Astrocyte (in vitro differentiated cells and primary cell): ENCODE results near the gene ARNT2. TPM values are rescaled to one million over a fixed set of nuclear protein-coding genes. Genes with fewer than 3 reads are reported as not detected.
A peak's percentile ranks its signal among the peaks of the same experiment; 100 is the strongest.

ENCODE experiments used
- DNase-seq: peaks from one replicate; pipeline ENCODE4 v3.0.0-alpha.2; 2010; ENCODE audit warnings: low read depth
- FAIRE-seq: peaks from 2 replicates; lab custom pipeline; 2011; peaks lifted over from hg19 to GRCh38; lab: Jason Lieb, UNC
- H2AFZ ChIP-seq: 2 replicates; pipeline ENCODE4 v1.6.0; 2012; ENCODE audit warnings: low read depth, low read length, inconsistent platforms
- H3K27ac ChIP-seq: 2 replicates; pipeline ENCODE4 v1.5.1; 2011; ENCODE audit warnings: low read depth, low read length, inconsistent platforms
- H3K27me3 ChIP-seq: 2 replicates; pipeline ENCODE4 v1.6.0; 2011; ENCODE audit warnings: low read length, inconsistent platforms; ENCODE audit not compliant: insufficient read depth
- H3K36me3 ChIP-seq: 2 replicates; pipeline ENCODE4 v1.5.1; 2011; ENCODE audit warnings: low read length, inconsistent platforms; ENCODE audit not compliant: insufficient read depth
- H3K4me1 ChIP-seq: 2 replicates; pipeline ENCODE4 v1.5.1; 2011; ENCODE audit warnings: low read length, inconsistent platforms; ENCODE audit not compliant: insufficient read depth
- H3K4me2 ChIP-seq: 2 replicates; pipeline ENCODE4 v1.6.0; 2012; ENCODE audit warnings: low read length, inconsistent platforms
- H3K4me3 ChIP-seq: 2 replicates; pipeline ENCODE4 v1.5.1; 2011; ENCODE audit warnings: low read depth, mild to moderate bottlenecking, low read length, inconsistent platforms; ENCODE audit not compliant: insufficient read depth
- H3K79me2 ChIP-seq: 2 replicates; pipeline ENCODE4 v1.6.0; 2012; ENCODE audit warnings: mild to moderate bottlenecking, low read length, inconsistent platforms; ENCODE audit not compliant: insufficient read depth
- H3K9ac ChIP-seq: 2 replicates; pipeline ENCODE4 v1.6.0; 2012; ENCODE audit warnings: mild to moderate bottlenecking, low read length, inconsistent platforms
- H3K9me3 ChIP-seq: 2 replicates; pipeline ENCODE4 v1.5.1; 2012; ENCODE audit warnings: low read depth, mild to moderate bottlenecking, low read length, inconsistent platforms; ENCODE audit not compliant: insufficient read depth
- H4K20me1 ChIP-seq: 2 replicates; pipeline ENCODE4 v1.6.0; 2012; ENCODE audit warnings: low read length, inconsistent platforms; ENCODE audit not compliant: insufficient read depth
- H3K27ac Mint-ChIP-seq: one replicate; pipeline ENCODE4 v1.8.0; 2021; ENCODE audit warnings: mild to moderate bottlenecking, mixed read lengths; ENCODE audit not compliant: unreplicated experiment
- H3K27me3 Mint-ChIP-seq: one replicate; pipeline ENCODE4 v1.8.0; 2021; ENCODE audit warnings: low read depth, mixed read lengths; ENCODE audit not compliant: unreplicated experiment
- H3K36me3 Mint-ChIP-seq: one replicate; pipeline ENCODE4 v1.8.0; 2021; ENCODE audit warnings: low read depth, mixed read lengths; ENCODE audit not compliant: unreplicated experiment
- H3K4me1 Mint-ChIP-seq: one replicate; pipeline ENCODE4 v1.8.0; 2021; ENCODE audit warnings: low read depth, mixed read lengths; ENCODE audit not compliant: unreplicated experiment
- H3K4me3 Mint-ChIP-seq: one replicate; pipeline ENCODE4 v1.8.0; 2021; ENCODE audit warnings: mild to moderate bottlenecking, moderate library complexity, mixed read lengths; ENCODE audit not compliant: unreplicated experiment
- H3K9me3 Mint-ChIP-seq: one replicate; pipeline ENCODE4 v1.8.0; 2021; ENCODE audit warnings: mild to moderate bottlenecking, mixed read lengths; ENCODE audit not compliant: unreplicated experiment
- EZH2 ChIP-seq: IDR thresholded peaks from 2 replicates; pipeline ENCODE4 v1.6.1; 2012; ENCODE audit warnings: mild to moderate bottlenecking, low read length, inconsistent platforms; ENCODE audit not compliant: insufficient read depth
- total RNA-seq: library from RNA; stranded (reverse); gene quantifications from 2 replicates; pipeline ENCODE4 v1.2.1, GENCODE V29; 2021
- TF ChIP-seq, protein P1 (sequence below): IDR thresholded peaks from 2 replicates; pipeline ENCODE4 v1.5.1; 2011; ENCODE audit warnings: low read depth, mild to moderate bottlenecking, inconsistent platforms, low read length, moderate library complexity; ENCODE audit not compliant: insufficient read depth

The ARNT2 gene
- total RNA-seq, 1 donor from 2014 or later = 3.5 TPM

DNA sequence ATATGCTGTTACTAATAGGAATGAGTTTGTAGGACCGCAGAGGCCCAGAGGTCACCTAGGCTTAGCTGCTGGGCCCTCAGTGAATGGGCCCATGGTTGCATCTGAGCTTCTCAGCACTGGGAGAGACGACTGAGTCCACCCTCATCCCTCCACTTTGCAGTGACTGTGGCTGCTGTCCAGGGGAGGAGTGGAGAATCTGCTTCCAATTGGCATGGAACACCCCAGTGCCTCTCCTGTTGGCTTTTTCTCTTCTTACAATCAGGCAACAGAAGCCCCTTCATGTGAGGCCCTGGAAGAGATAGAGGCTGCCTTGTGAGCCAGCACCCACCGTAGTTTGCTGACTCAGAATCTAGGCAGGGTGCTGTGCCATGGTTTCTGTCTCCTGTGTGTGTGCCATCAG lies 55.6 kb downstream of the ARNT2 start:
- H3K4me1 ChIP-seq = peaks cover 47% of the 10 kb centered on the region
- DNase-seq = no peak
- H3K9me3 ChIP-seq = no peaks in the 10 kb centered on the region
- no peaks in the 10 kb centered on the region for H3K79me2 ChIP-seq
- H3K27me3 ChIP-seq = no peaks in the 10 kb centered on the region
- no peak overlapping the region for H3K9ac ChIP-seq
- H3K27ac ChIP-seq = no peak overlapping the region
- peaks cover 18% of the 10 kb centered on the region for H3K4me1 Mint-ChIP-seq
- peaks cover 5% of the 10 kb centered on the region for H3K9me3 Mint-ChIP-seq
- no peak overlapping the region for H3K4me2 ChIP-seq
- H3K27me3 Mint-ChIP-seq = peaks cover 12% of the 10 kb centered on the region
- no peak overlapping the region for H3K4me3 Mint-ChIP-seq
- no peaks in the 10 kb centered on the region for H3K36me3 ChIP-seq
- no peak overlapping the region for H3K27ac Mint-ChIP-seq
- no peak for FAIRE-seq
- H3K36me3 Mint-ChIP-seq = no peaks in the 10 kb centered on the region
- H2AFZ ChIP-seq = no peak overlapping the region
- H4K20me1 ChIP-seq = no peaks in the 10 kb centered on the region
- TF ChIP-seq, protein P1, sequence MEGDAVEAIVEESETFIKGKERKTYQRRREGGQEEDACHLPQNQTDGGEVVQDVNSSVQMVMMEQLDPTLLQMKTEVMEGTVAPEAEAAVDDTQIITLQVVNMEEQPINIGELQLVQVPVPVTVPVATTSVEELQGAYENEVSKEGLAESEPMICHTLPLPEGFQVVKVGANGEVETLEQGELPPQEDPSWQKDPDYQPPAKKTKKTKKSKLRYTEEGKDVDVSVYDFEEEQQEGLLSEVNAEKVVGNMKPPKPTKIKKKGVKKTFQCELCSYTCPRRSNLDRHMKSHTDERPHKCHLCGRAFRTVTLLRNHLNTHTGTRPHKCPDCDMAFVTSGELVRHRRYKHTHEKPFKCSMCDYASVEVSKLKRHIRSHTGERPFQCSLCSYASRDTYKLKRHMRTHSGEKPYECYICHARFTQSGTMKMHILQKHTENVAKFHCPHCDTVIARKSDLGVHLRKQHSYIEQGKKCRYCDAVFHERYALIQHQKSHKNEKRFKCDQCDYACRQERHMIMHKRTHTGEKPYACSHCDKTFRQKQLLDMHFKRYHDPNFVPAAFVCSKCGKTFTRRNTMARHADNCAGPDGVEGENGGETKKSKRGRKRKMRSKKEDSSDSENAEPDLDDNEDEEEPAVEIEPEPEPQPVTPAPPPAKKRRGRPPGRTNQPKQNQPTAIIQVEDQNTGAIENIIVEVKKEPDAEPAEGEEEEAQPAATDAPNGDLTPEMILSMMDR = no peak
- TF ChIP-seq EZH2 = no peak
- H3K4me3 ChIP-seq = no peak overlapping the region

DNA sequence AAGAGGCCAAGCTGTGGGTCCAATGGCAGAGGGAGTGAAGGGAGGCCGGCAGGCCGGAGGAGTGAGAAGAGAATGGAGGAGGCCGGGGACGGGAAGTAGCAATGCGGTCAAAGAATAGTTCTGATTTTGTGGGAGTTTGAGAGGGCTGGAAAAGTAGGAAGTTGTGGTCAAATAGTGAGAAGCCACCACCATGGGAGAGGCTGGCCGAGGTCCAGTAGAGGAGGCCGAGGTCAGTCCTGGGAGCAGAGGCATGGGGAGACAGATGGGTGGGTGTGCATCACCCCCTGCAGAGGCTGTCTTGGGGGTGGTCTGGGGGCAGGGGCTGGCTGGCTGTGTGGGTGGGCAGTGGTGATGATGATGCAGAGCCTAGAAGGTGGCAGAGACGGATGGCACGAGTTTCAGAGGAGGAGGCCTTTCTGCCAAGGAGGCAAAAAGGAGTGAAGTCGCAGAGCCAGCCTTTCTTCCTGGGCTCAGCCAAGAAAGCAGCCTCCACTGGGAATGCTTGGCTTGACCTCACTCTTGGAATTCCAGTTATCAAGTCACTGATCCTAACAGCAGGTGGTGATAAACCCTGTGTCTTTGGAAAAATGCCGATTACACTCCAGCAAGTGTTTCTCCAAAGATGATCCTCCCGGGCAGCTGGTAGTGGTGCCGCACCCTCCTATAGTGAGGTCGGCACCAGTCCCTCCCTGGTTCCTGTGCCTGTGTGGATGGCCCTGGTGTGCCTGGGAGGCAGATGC lies 57.3 kb downstream of the ARNT2 start:
- Mint-ChIP-seq H3K27ac (peak overlapping the region; percentile 47), H3K27me3 (peaks cover 14% of the 10 kb centered on the region), H3K4me3 (no peak overlapping the region), H3K4me1 (peaks cover 12% of the 10 kb centered on the region), H3K9me3 (peaks cover 5% of the 10 kb centered on the region), H3K36me3 (no peaks in the 10 kb centered on the region)
- H3K79me2 ChIP-seq = no peaks in the 10 kb centered on the region
- no peak overlapping the region for H2AFZ ChIP-seq
- no peak overlapping the region for H3K27ac ChIP-seq
- H3K9ac ChIP-seq = no peak overlapping the region
- H4K20me1 ChIP-seq = no peaks in the 10 kb centered on the region
- H3K9me3 ChIP-seq = no peaks in the 10 kb centered on the region
- TF ChIP-seq, protein P1 = no peak
- TF ChIP-seq EZH2 = no peak
- no peak overlapping the region for H3K4me3 ChIP-seq
- FAIRE-seq = no peak
- DNase-seq = no peak
- H3K4me1 ChIP-seq = peaks cover 43% of the 10 kb centered on the region
- no peaks in the 10 kb centered on the region for H3K27me3 ChIP-seq
- H3K4me2 ChIP-seq = peak overlapping the region; percentile 4
- H3K36me3 ChIP-seq = no peaks in the 10 kb centered on the region

DNA sequence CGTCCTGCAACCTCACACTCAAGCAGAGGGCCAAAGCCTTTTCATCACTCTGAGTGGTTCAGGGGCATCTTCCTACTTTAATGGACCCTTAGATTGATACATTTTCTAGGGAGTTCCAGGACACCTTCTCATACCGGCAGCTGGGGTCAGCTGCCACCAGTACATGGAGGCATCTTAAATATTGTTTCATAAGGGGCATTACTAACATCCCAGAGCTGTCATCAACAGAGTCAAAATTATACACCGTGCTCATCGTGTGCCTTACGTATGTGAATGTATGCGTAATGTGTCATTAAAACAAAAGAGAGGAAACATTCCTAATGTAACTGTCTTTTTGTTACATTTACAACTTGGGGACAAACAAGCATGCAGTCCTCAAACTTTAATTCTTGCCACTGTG lies 57.9 kb downstream of the ARNT2 start:
- TF ChIP-seq EZH2 = no peak
- TF ChIP-seq, protein P1 = no peak
- Mint-ChIP-seq H3K9me3 (peaks cover 5% of the 10 kb centered on the region), H3K4me1 (peaks cover 9% of the 10 kb centered on the region), H3K36me3 (no peaks in the 10 kb centered on the region), H3K27ac (peak overlapping the region; percentile 47), H3K27me3 (peaks cover 17% of the 10 kb centered on the region), H3K4me3 (no peak overlapping the region)
- H3K9ac ChIP-seq = no peak overlapping the region
- H3K79me2 ChIP-seq = no peaks in the 10 kb centered on the region
- H3K4me3 ChIP-seq = no peak overlapping the region
- H3K36me3 ChIP-seq = no peaks in the 10 kb centered on the region
- no peaks in the 10 kb centered on the region for H4K20me1 ChIP-seq
- H3K4me1 ChIP-seq = peaks cover 38% of the 10 kb centered on the region
- H3K4me2 ChIP-seq = peak overlapping the region; percentile 4
- H3K27ac ChIP-seq = no peak overlapping the region
- no peak overlapping the region for H2AFZ ChIP-seq
- no peaks in the 10 kb centered on the region for H3K9me3 ChIP-seq
- H3K27me3 ChIP-seq = no peaks in the 10 kb centered on the region
- FAIRE-seq (peak; percentile 43), DNase-seq (no peak)
